HCT116 (cell line): ENCODE results near the gene LACTBL1. TPM values are rescaled to one million over a fixed set of nuclear protein-coding genes. Genes with fewer than 3 reads are reported as not detected.

Experiments
- ATAC-seq: fragments of 200-7000 bp; cut with Tn5 transposase; 2 replicates; pipeline ENCODE4 v1.9.1; 2020; ENCODE audit warnings: mild to moderate bottlenecking, moderate library complexity
- BruUV-seq: library from RNA; stranded (reverse); fragments of 400-500 nt; replicated peaks from 2 replicates; lab custom pipeline; 2021; lab: Mats Ljungman, UMichigan
- CTCF ChIA-PET: fragments of 300-600 bp; sonication (Branson Sonifier 250); formaldehyde crosslinking; loops from one replicate; lab custom pipeline; 2021; ENCODE audit warnings: antibody characterized with exemption; lab: Charles Lee
- POLR2A ChIA-PET: fragments of 300-600, 350-600 bp; sonication (Branson Sonifier 250); formaldehyde crosslinking; loops from one replicate; lab custom pipeline; 2021; ENCODE audit warnings: antibody characterized with exemption; lab: Charles Lee
- RAD21 ChIA-PET, 2 experiments: fragments of 300-600 bp; sonication (Branson Sonifier 250); formaldehyde crosslinking; loops; one replicate each; lab custom pipeline; 2023; ENCODE audit warnings: low total read pairs in 2 of 2; ENCODE audit not compliant: uncharacterized antibody in 2 of 2, unreplicated experiment in 2 of 2, low non-redundant PET in 1 of 2; lab: Charles Lee
- DNase-seq: peaks from one replicate; pipeline ENCODE4 v3.0.0-alpha.2; 2010; ENCODE audit warnings: low read depth, low spot score
- H2AFZ ChIP-seq: fragments of 200-600 bp; shearing (Covaris generic), sonication (generic); 2 replicates; pipeline ENCODE4 v1.6.1; 2017; ENCODE audit warnings: low read depth, mixed run types, mixed read lengths, antibody characterized with exemption, low read length; ENCODE audit not compliant: poor library complexity, severe bottlenecking
- H3K27ac ChIP-seq: 2 replicates; pipeline ENCODE4 v1.5.1; 2012; ENCODE audit warnings: low read depth, low read length
- H3K27me3 ChIP-seq: fragments of 200-600 bp; sonication (generic); 2 replicates; pipeline ENCODE4 v1.6.1; 2016; ENCODE audit warnings: mixed run types, low read length, mixed read lengths; ENCODE audit not compliant: insufficient read depth
- H3K36me3 ChIP-seq, 2 experiments: fragments of 200-500 bp in 1 of 2; fragments of 200-600 bp in 1 of 2; sonication (Bioruptor generic) in 1 of 2; sonication (generic) in 1 of 2; 2 replicates each; pipeline versions ENCODE4 v1.5.1 to v1.6.1; 2014 to 2016; ENCODE audit warnings: low read length in 2 of 2, inconsistent platforms in 1 of 2, mixed read lengths in 1 of 2, mixed run types in 1 of 2; ENCODE audit not compliant: insufficient read depth in 2 of 2, control insufficient read depth in 1 of 2
- H3K4me1 ChIP-seq, 2 experiments: fragments of 200-600 bp in 1 of 2; sonication (generic) in 1 of 2; 2 replicates each; pipeline versions ENCODE4 v1.5.1 to v1.6.1; 2012 to 2017; ENCODE audit warnings: low read length in 2 of 2, inconsistent platforms in 1 of 2, mild to moderate bottlenecking in 1 of 2, mixed read lengths in 1 of 2, mixed run types in 1 of 2, moderate library complexity in 1 of 2; ENCODE audit not compliant: insufficient read depth in 2 of 2, control insufficient read depth in 1 of 2
- H3K4me2 ChIP-seq: fragments of 200-600 bp; sonication (generic); 2 replicates; pipeline ENCODE4 v1.6.1; 2017; ENCODE audit warnings: mixed run types, low read length, mixed read lengths
- H3K4me3 ChIP-seq, 2 experiments: fragments of 200-600 bp in 1 of 2; sonication (generic) in 1 of 2; replicated peaks in 1 of 2; 2 replicates each; pipeline ENCODE4 v1.5.1; 2011 to 2016; ENCODE audit warnings: low read length in 2 of 2, control low read depth in 1 of 2, low read depth in 1 of 2, mild to moderate bottlenecking in 1 of 2, mixed read lengths in 1 of 2, mixed run types in 1 of 2
- H3K79me2 ChIP-seq: fragments of 200-600 bp; sonication (generic); 2 replicates; pipeline ENCODE4 v1.6.1; 2017; ENCODE audit warnings: mild to moderate bottlenecking, mixed run types, low read length, moderate library complexity, mixed read lengths; ENCODE audit not compliant: insufficient read depth
- H3K9ac ChIP-seq: fragments of 200-600 bp; sonication (generic); 2 replicates; pipeline ENCODE4 v1.6.1; 2016; ENCODE audit warnings: low read length, mixed read lengths
- H3K9me2 ChIP-seq: fragments of 200-600 bp; sonication (generic), shearing (Covaris generic); 2 replicates; pipeline ENCODE4 v1.6.1; 2017; ENCODE audit warnings: mixed run types, mild to moderate bottlenecking, moderate library complexity; ENCODE audit not compliant: insufficient read depth
- H3K9me3 ChIP-seq, 2 experiments: fragments of 200-500 bp in 1 of 2; fragments of 200-600 bp in 1 of 2; sonication (Bioruptor generic) in 1 of 2; sonication (generic) in 1 of 2; 2 replicates each; pipeline ENCODE4 v1.6.1; 2014 to 2017; ENCODE audit warnings: low read length in 2 of 2, mixed read lengths in 2 of 2, inconsistent platforms in 1 of 2, low read depth in 1 of 2, mild to moderate bottlenecking in 1 of 2, mixed run types in 1 of 2, moderate library complexity in 1 of 2; ENCODE audit not compliant: control insufficient read depth in 1 of 2, insufficient read depth in 1 of 2
- H4K20me1 ChIP-seq: fragments of 200-600 bp; sonication (generic), shearing (Covaris generic); 2 replicates; pipeline ENCODE4 v1.6.1; 2017; ENCODE audit warnings: mixed run types, mild to moderate bottlenecking, moderate library complexity; ENCODE audit not compliant: insufficient read depth
- CBX3 ChIP-seq: IDR thresholded peaks from 2 replicates; pipeline ENCODE4 v1.6.1; 2012; ENCODE audit warnings: low read depth
- JUND ChIP-seq: IDR thresholded peaks from 2 replicates; pipeline ENCODE4 v1.6.1; 2012
- MAX ChIP-seq: IDR thresholded peaks from 2 replicates; pipeline ENCODE4 v1.6.1; 2012
- REST ChIP-seq: IDR thresholded peaks from 2 replicates; pipeline ENCODE4 v1.6.1; 2012; ENCODE audit warnings: low read depth
- SP1 ChIP-seq: IDR thresholded peaks from 2 replicates; pipeline ENCODE4 v1.6.1; 2012; ENCODE audit warnings: low read depth
- YY1 ChIP-seq: IDR thresholded peaks from 2 replicates; pipeline ENCODE4 v1.6.1; 2011; ENCODE audit warnings: low read length, low read depth, moderate library complexity, mild to moderate bottlenecking; ENCODE audit not compliant: insufficient replicate concordance; ENCODE audit errors: extremely low read depth
- ZBTB33 ChIP-seq: IDR thresholded peaks from 2 replicates; pipeline ENCODE4 v1.6.1; 2011; ENCODE audit warnings: mild to moderate bottlenecking, low read length, moderate library complexity; ENCODE audit not compliant: insufficient replicate concordance; ENCODE audit errors: extremely low read depth
- intact Hi-C: fragments of 100-400 bp; cut with micrococcal nuclease; formaldehyde crosslinking; loops from 2 replicates; pipeline ENCODE4 v1.10.0; 2022
- total RNA-seq: library from RNA; stranded (reverse); gene quantifications from one replicate; pipeline ENCODE4 v1.2.1, GENCODE V29; 2021; ENCODE audit not compliant: unreplicated experiment

The LACTBL1 gene
- total RNA-seq, 1 experiment from 2014 or later, result not detected

GRCh38 chr1:22952694-22953056 is 20.0 kb downstream of the LACTBL1 start:
- Histone ChIP-seq H3K9ac (no peak overlapping the region), H3K27me3 (no peaks in the 10 kb centered on the region), H3K9me3 (no peaks in the 10 kb centered on the region), H3K4me3 (no peak overlapping the region), H2AFZ (no peak overlapping the region), H3K36me3 (no peaks in the 10 kb centered on the region), H4K20me1 (no peaks in the 10 kb centered on the region), H3K27ac (no peak overlapping the region), H3K9me2 (no peaks in the 10 kb centered on the region), H3K4me2 (no peak overlapping the region), H3K79me2 (no peaks in the 10 kb centered on the region), H3K4me1 (no peaks in the 10 kb centered on the region)
- ChIA-PET POLR2A (no interaction called here), CTCF (no interaction called here), RAD21 (no interaction called here)
- DNase-seq, result no peak
- ATAC-seq, result no peak
- TF ChIP-seq SP1, result no peak
- BruUV-seq, result no TSS peak
- intact Hi-C loops, result no loop called here

- ChIA-PET POLR2A (no interaction called here), RAD21 (no interaction called here)
- H3K79me2 ChIP-seq, result no peaks in the 10 kb centered on the region
Measured at GRCh38 chr1:22951796-22952195, 20.9 kb downstream of the LACTBL1 start.

More at GRCh38 chr1:22951796-22952195, 20.9 kb downstream of the LACTBL1 start:
- H3K9me2 ChIP-seq, result no peaks in the 10 kb centered on the region
- H4K20me1 ChIP-seq, result no peaks in the 10 kb centered on the region
- DNase-seq, result no peak
- no TSS peak for BruUV-seq
- H3K4me3 ChIP-seq, result no peak overlapping the region
- H3K4me2 ChIP-seq, result no peak overlapping the region
- no peak overlapping the region for H2AFZ ChIP-seq
- no peaks in the 10 kb centered on the region for H3K36me3 ChIP-seq
- H3K27ac ChIP-seq, result no peak overlapping the region
- ATAC-seq, result no peak
- H3K9me3 ChIP-seq, result no peaks in the 10 kb centered on the region
- H3K27me3 ChIP-seq, result no peaks in the 10 kb centered on the region
- intact Hi-C loops, result no loop called here
- TF ChIP-seq JUND (no peak), SP1 (no peak), YY1 (no peak), REST (no peak), ZBTB33 (no peak), CBX3 (no peak), MAX (no peak)
- CTCF ChIA-PET, result no interaction called here
- H3K9ac ChIP-seq, result no peak overlapping the region
- no peaks in the 10 kb centered on the region for H3K4me1 ChIP-seq
